ENCODE results near the gene RPL10A.

The RPL10A gene

GRCh38 chr6:35439308-35439707, 28.9 kb upstream of the RPL10A start:
- no peak overlapping the region for H3K4me3 ChIP-seq (ENCODE audit: low read length)
- no peak for DNase-seq (ENCODE audit: low read depth)
- TF ChIP-seq CTCF (conservative IDR thresholded peaks at IDR 0.05; ENCODE audit: low read depth, low read length): no peak

- no peak for TF ChIP-seq CTCF (conservative IDR thresholded peaks at IDR 0.05; ENCODE audit: low read depth, low read length)
- H3K4me3 ChIP-seq (ENCODE audit: low read length): no peak overlapping the region
- no peak for DNase-seq (ENCODE audit: low read depth)
These were observed 27.0 kb upstream of the RPL10A start for GRCh38 chr6:35441205-35441604.

- DNase-seq (ENCODE audit: low read depth): no peak
- no peak for TF ChIP-seq CTCF (conservative IDR thresholded peaks at IDR 0.05; ENCODE audit: low read depth, low read length)
- H3K4me3 ChIP-seq (ENCODE audit: low read length): no peak overlapping the region
These were observed 26.6 kb upstream of the RPL10A start for GRCh38 chr6:35441642-35442041.

- H3K4me3 ChIP-seq (ENCODE audit: low read length): no peak overlapping the region
- DNase-seq (ENCODE audit: low read depth): no peak
- TF ChIP-seq CTCF (conservative IDR thresholded peaks at IDR 0.05; ENCODE audit: low read depth, low read length): no peak
These were observed 25.5 kb upstream of the RPL10A start for GRCh38 chr6:35442693-35443092.

- no peak overlapping the region for H3K4me3 ChIP-seq (ENCODE audit: low read length)
- no peak for TF ChIP-seq CTCF (conservative IDR thresholded peaks at IDR 0.05; ENCODE audit: low read depth, low read length)
- no peak for DNase-seq (ENCODE audit: low read depth)
These were observed 24.7 kb upstream of the RPL10A start for GRCh38 chr6:35443341-35444030.

GRCh38 chr6:35445691-35446090, 22.5 kb upstream of the RPL10A start:
- no peak for DNase-seq (ENCODE audit: low read depth)
- TF ChIP-seq CTCF (conservative IDR thresholded peaks at IDR 0.05; ENCODE audit: low read depth, low read length): no peak
- H3K4me3 ChIP-seq (ENCODE audit: low read length): no peak overlapping the region

GRCh38 chr6:35448191-35448590, 20.0 kb upstream of the RPL10A start:
- TF ChIP-seq CTCF (conservative IDR thresholded peaks at IDR 0.05; ENCODE audit: low read depth, low read length): no peak
- no peak overlapping the region for H3K4me3 ChIP-seq (ENCODE audit: low read length)
- no peak for DNase-seq (ENCODE audit: low read depth)

Data from retinal pigment epithelial cell (primary cell).